GM19324 (cell line): ENCODE measurements around the gene OR2T29.
"Not testable (repeated sequence)": the region's sequence is repeated elsewhere in the genome, so short reads cannot be mapped to it uniquely, and the experiment has no call there.

Experiments
- ATAC-seq: cut with Tn5 transposase; IDR thresholded peaks from one replicate; pipeline ENCODE4 v1.9.1; 2021; ENCODE audit warnings: mild to moderate bottlenecking, moderate library complexity; ENCODE audit not compliant: unreplicated experiment, low FRiP score

The OR2T29 gene

GRCh38 chr1:248521856-248522255 lies 40.7 kb downstream of the OR2T29 start:
- ATAC-seq, result no peak

DNA sequence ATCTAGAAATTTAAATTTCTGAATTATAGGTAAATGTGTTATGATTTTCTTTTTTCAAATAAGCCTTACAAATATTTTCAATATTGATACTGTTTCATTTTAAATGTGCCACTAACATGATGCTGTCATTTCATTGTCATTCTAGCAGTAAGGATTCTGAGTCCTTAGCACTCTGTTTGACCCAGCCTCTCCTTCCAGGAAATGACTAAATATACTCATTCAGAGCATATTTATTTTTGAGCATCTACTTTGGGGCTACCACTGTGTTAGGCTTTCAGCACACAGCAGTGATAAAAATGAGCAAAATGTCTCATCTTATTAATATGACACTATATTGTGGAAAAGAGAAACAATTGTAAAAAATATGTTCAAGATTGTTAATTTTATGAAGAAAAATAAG lies 52.4 kb downstream of the OR2T29 start:
- ATAC-seq, result not testable (repeated sequence)

DNA sequence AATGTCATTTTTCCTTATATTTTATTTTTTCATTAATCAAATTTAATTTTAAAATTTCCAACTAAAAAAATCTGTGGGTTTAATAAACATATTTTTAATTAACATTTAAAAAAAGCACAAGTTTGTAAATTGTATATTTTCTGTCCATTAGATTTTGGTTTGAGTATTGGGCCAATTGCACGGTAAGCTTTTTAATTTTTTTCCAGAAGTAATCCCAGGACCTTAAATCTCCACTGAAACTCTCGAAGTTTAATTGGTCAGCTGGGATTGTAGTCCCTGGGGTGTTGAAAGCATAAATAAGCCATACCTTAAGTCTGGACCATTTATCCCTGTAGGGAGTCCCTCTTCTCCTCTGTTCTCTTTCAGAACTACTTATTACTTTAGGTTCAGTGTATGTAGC lies 54.8 kb downstream of the OR2T29 start, which contains the start of gene OR2G6:
TSS of gene OR2G6 (plus strand) at position 301 of the 400 bp plus-strand sequence. CDS start 13,574 bp downstream, outside the sequence.
- not testable (repeated sequence) for ATAC-seq
